Measurements from ENCODE around the gene FILIP1L. TPM values are rescaled to one million over a fixed set of nuclear protein-coding genes. Genes with fewer than 3 reads are reported as not detected.

Gene FILIP1L
- total and polyA plus RNA-seq, 2 of the 8 experiments (the other 6 are each of a cell fraction or from before 2014, with no cell fraction given), result 0.06 to 0.09 TPM

GRCh38 chr3:99873269-99874102 is 240.8 kb downstream of the FILIP1L start:
- Histone ChIP-seq H3K4me1 (replicated peaks in 1 of 4; ENCODE audit: control insufficient read depth in 3 of 4, insufficient read depth in 4 of 4, low read length in 3 of 4) (peaks cover 0 to 2% (median under 1%) of the 10 kb centered on the region in 4 experiments; a peak in 4 of 7 replicates), H3K18ac (ENCODE audit: extremely low read depth, low read length) (no peak overlapping the region), H3K27ac (ENCODE audit: low read depth, low read length) (no peak overlapping the region), H4K20me1 (replicated peaks in 1 of 2; ENCODE audit: control insufficient read depth in 1 of 2, insufficient read depth in 2 of 2, low read length in 2 of 2) (peaks cover 13 to 14% of the 10 kb centered on the region in 2 experiments), H3K4ac (replicated peaks; ENCODE audit: insufficient read length, low read depth, low read length) (no peak overlapping the region), H3K4me3 (ENCODE audit: extremely low read depth in 1 of 4, insufficient read depth in 2 of 4, low read depth in 3 of 4, low read length in 4 of 4) (no peak overlapping the region), H3K79me2 (ENCODE audit: control insufficient read depth in 1 of 2, insufficient read depth in 2 of 2, low read length in 2 of 2) (no peaks in the 10 kb centered on the region), H3K14ac (ENCODE audit: insufficient read length) (no peak overlapping the region), H2BK120ac (replicated peaks; ENCODE audit: low read depth, low read length) (no peak overlapping the region), H4K8ac (ENCODE audit: extremely low read depth, insufficient read depth, low read length) (no peak overlapping the region), H3K23ac (ENCODE audit: insufficient read length) (no peak overlapping the region), H3K23me2 (ENCODE audit: low read depth, low read length) (peaks cover 4% of the 10 kb centered on the region), H2BK15ac (ENCODE audit: low read length) (no peak overlapping the region), H2AK5ac (ENCODE audit: low read depth, low read length) (no peak overlapping the region), H3K27me3 (replicated peaks in 1 of 4; ENCODE audit: control insufficient read depth in 3 of 4, extremely low read depth in 1 of 4, insufficient read depth in 3 of 4, low read length in 3 of 4) (peaks cover 16 to 56% (median 40%) of the 10 kb centered on the region in 4 experiments), H3K56ac (replicated peaks; ENCODE audit: insufficient read length, low read depth, low read length) (no peak overlapping the region), H2AFZ (ENCODE audit: low read length) (no peak overlapping the region), H2BK12ac (ENCODE audit: low read depth, low read length) (no peak overlapping the region), H4K5ac (ENCODE audit: insufficient read length, low read depth, low read length) (no peak overlapping the region), H3K36me3 (ENCODE audit: control insufficient read depth in 2 of 4, insufficient read depth in 4 of 4, low read length in 3 of 4) (no peaks in the 10 kb centered on the region), H3K9me3 (ENCODE audit: insufficient read depth in 2 of 2, low read depth in 1 of 2, low read length in 1 of 2) (no peaks in the 10 kb centered on the region), H3K4me2 (ENCODE audit: insufficient read depth in 1 of 2, low read depth in 2 of 2, low read length in 2 of 2) (no peak overlapping the region), H2BK5ac (ENCODE audit: low read depth, low read length) (no peak overlapping the region), H3K9ac (replicated peaks in 1 of 4; ENCODE audit: extremely low read depth in 1 of 4, low read depth in 3 of 4, low read length in 3 of 4) (no peak overlapping the region), H2BK20ac (ENCODE audit: low read length) (no peak overlapping the region), H4K91ac (replicated peaks; ENCODE audit: insufficient read length, low read length) (no peak overlapping the region), H3K79me1 (ENCODE audit: low read depth, low read length) (no peaks in the 10 kb centered on the region)
- CTCF ChIA-PET (ENCODE audit: partially characterized antibody), result interaction anchor here (0.6 kb wide), 1 partner anchor 1623 kb away, joined by 3 read pairs; no protein-coding TSS in a partner anchor
- 85% methylated on average over 2 of the region's 2 CpGs; no CpG with 5 or more reads in 1 of the 2 experiments for WGBS, 2 experiments (ENCODE audit: extremely low coverage in 1 of 2, insufficient coverage in 1 of 2, insufficient read length in 1 of 2, insufficient replicate concordance in 2 of 2, low coverage in 1 of 2, low lambda C conversion rate in 2 of 2, missing lambda C conversion rate in 1 of 2)
- no peak for DNase-seq (ENCODE audit: low read depth in 1 of 2, low spot score in 2 of 2)
- POLR2A ChIA-PET (ENCODE audit: partially characterized antibody), result no interaction called here
- no peak for FAIRE-seq
- TF ChIP-seq SAP30 (IDR thresholded peaks at IDR 0.05; ENCODE audit: insufficient read depth, insufficient replicate concordance, low read length), result no peak
- TF ChIP-seq EZH2 (IDR thresholded peaks at IDR 0.05; ENCODE audit: low read depth, low read length, severe bottlenecking), result no peak
- TF ChIP-seq SP2 (IDR thresholded peaks at IDR 0.05; ENCODE audit: low read length), result no peak
- no peak for TF ChIP-seq BACH1 (IDR thresholded peaks at IDR 0.05; ENCODE audit: low read length)
- no peak for TF ChIP-seq BCL11A (IDR thresholded peaks at IDR 0.05; ENCODE audit: low read depth in 2 of 2, low read length in 2 of 2)
- no peak for TF ChIP-seq SIX5 (IDR thresholded peaks at IDR 0.05; ENCODE audit: low read depth, low read length)
- no peak for TF ChIP-seq CEBPB (IDR thresholded peaks at IDR 0.05; ENCODE audit: low read depth, low read length)
- TF ChIP-seq MAFK (IDR thresholded peaks at IDR 0.05; ENCODE audit: low read depth, low read length), result no peak
- TF ChIP-seq GTF2F1 (IDR thresholded peaks at IDR 0.05; ENCODE audit: borderline replicate concordance, low read depth, low read length), result no peak
- no peak for TF ChIP-seq USF2 (IDR thresholded peaks at IDR 0.05; ENCODE audit: low read length)
- no peak for TF ChIP-seq NRF1 (IDR thresholded peaks at IDR 0.05; ENCODE audit: low read depth, low read length)
- TF ChIP-seq SP1 (IDR thresholded peaks at IDR 0.05; ENCODE audit: low read depth, low read length), result no peak

Measured in H1 (cell line).